Measurements from ENCODE around the gene IL16. TPM values are rescaled to one million over a fixed set of nuclear protein-coding genes. Genes with fewer than 3 reads are reported as not detected.

The IL16 gene
- total and polyA plus RNA-seq, 11 donors = 1.2 to 21.6 (median 3.7) TPM

DNA sequence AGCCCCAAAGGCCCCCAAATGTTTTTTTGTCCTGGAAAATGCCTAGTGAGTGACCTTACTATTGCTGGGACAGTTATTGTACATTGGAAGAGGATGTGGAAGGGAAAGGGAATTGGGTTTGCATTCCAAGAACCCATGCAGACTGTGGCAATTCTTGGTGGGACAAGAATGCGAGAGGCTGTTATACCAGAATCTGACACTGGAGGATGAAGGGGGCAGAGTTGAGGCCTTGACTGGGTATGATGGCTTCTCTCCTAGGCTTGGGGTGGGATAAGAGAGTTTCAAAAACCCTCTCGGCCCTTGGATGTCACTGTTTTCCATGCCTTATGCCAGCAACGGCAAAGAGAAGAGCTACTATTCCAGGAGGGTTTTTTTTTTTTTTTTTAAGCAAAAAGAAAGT is 25.3 kb downstream of the IL16 start:
- DNase-seq (no peak), ATAC-seq (no peak)
- Histone ChIP-seq H3K27ac (peak overlapping the region in 4 of 12 donors; percentile 7 to 45 (median 33)), H3K36me3 (peaks cover 0 to 6% (median 0%) of the 10 kb centered on the region in 9 donors), H3K27me3 (peaks cover 0 to 10% (median 0%) of the 10 kb centered on the region in 9 donors), H3K9me3 (no peaks in the 10 kb centered on the region), H3K4me3 (no peak overlapping the region), H3K4me1 (peaks cover 0 to 39% (median 14%) of the 10 kb centered on the region in 12 donors)
- intact Hi-C loops (cut with DNase I) = loop anchor here in 2 of 10 donors (5.0 to 10.0 kb wide), 2 partner anchors 57 to 60 kb away; no protein-coding TSS in a partner anchor
- TF ChIP-seq POLR2A (IDR thresholded peaks at IDR 0.05) = no peak
- TF ChIP-seq, protein P1, sequence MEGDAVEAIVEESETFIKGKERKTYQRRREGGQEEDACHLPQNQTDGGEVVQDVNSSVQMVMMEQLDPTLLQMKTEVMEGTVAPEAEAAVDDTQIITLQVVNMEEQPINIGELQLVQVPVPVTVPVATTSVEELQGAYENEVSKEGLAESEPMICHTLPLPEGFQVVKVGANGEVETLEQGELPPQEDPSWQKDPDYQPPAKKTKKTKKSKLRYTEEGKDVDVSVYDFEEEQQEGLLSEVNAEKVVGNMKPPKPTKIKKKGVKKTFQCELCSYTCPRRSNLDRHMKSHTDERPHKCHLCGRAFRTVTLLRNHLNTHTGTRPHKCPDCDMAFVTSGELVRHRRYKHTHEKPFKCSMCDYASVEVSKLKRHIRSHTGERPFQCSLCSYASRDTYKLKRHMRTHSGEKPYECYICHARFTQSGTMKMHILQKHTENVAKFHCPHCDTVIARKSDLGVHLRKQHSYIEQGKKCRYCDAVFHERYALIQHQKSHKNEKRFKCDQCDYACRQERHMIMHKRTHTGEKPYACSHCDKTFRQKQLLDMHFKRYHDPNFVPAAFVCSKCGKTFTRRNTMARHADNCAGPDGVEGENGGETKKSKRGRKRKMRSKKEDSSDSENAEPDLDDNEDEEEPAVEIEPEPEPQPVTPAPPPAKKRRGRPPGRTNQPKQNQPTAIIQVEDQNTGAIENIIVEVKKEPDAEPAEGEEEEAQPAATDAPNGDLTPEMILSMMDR (IDR thresholded peaks at IDR 0.05) = no peak
- 78 to 88% (median 87%) methylated on average over 3 of the region's 3 CpGs for WGBS, 4 donors

- 66 to 79% (median 73%) methylated on average over 2 of the region's 2 CpGs for WGBS, 4 donors
- intact Hi-C loops (cut with DNase I) = loop anchor here in 2 of 10 donors (5.0 to 10.0 kb wide), 2 partner anchors 59 to 61 kb away; no protein-coding TSS in a partner anchor
- Histone ChIP-seq H3K9me3 (no peaks in the 10 kb centered on the region), H3K4me3 (no peak overlapping the region), H3K27me3 (peaks cover 0 to 10% (median 0%) of the 10 kb centered on the region in 9 donors), H3K27ac (peak overlapping the region in 7 of 12 donors; percentile 17 to 78 (median 46)), H3K36me3 (peaks cover 0 to 6% (median 0%) of the 10 kb centered on the region in 9 donors), H3K4me1 (peaks cover 0 to 39% (median 14%) of the 10 kb centered on the region in 12 donors)
- DNase-seq (no peak), ATAC-seq (no peak)
- TF ChIP-seq, protein P1 (IDR thresholded peaks at IDR 0.05) = no peak
- TF ChIP-seq POLR2A (IDR thresholded peaks at IDR 0.05) = no peak
Measured at GRCh38 chr15:81223346-81223971, 26.8 kb downstream of the IL16 start.

DNA sequence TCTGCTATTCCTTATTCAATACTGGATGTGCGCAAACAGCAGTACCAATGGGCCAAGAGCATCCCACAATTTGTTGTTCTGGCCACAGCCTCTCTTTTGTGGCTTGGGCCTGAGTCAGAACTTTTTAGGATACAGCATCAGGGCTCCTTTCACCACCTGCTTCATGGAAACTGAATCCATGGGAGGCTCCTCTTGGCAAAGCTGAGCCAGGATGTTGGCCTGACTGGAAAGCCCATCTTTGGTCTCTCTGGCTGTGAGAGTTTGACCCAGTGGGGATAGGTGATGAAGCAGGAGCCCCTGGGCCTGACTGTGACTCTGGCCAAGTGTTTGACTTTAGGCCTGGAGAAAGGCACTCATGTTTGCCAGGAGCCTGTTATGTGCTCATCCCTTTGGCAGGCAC is 27.6 kb downstream of the IL16 start:
- TF ChIP-seq POLR2A (IDR thresholded peaks at IDR 0.05) = no peak
- TF ChIP-seq, protein P1 (IDR thresholded peaks at IDR 0.05) = no peak
- ATAC-seq (peak; percentile 37 to 69 (median 63)), DNase-seq (peak in 4 of 5 donors; percentile 41 to 52 (median 48))
- H3K4me1 ChIP-seq = peaks cover 0 to 39% (median 14%) of the 10 kb centered on the region in 12 donors
- WGBS, 4 donors = 89 to 98% (median 96%) methylated on average over 1 of the region's 1 CpG
- peaks cover 0 to 8% (median 0%) of the 10 kb centered on the region in 9 donors for H3K27me3 ChIP-seq
- H3K9me3 ChIP-seq = no peaks in the 10 kb centered on the region
- H3K4me3 ChIP-seq = no peak overlapping the region
- H3K27ac ChIP-seq = peak overlapping the region in 11 of 12 donors; percentile 23 to 85 (median 59)
- H3K36me3 ChIP-seq = peaks cover 0 to 6% (median 0%) of the 10 kb centered on the region in 9 donors
- intact Hi-C loops (cut with DNase I) = loop anchor here in 2 of 10 donors (5.0 to 10.0 kb wide), 2 partner anchors 59 to 62 kb away; no protein-coding TSS in a partner anchor

DNA sequence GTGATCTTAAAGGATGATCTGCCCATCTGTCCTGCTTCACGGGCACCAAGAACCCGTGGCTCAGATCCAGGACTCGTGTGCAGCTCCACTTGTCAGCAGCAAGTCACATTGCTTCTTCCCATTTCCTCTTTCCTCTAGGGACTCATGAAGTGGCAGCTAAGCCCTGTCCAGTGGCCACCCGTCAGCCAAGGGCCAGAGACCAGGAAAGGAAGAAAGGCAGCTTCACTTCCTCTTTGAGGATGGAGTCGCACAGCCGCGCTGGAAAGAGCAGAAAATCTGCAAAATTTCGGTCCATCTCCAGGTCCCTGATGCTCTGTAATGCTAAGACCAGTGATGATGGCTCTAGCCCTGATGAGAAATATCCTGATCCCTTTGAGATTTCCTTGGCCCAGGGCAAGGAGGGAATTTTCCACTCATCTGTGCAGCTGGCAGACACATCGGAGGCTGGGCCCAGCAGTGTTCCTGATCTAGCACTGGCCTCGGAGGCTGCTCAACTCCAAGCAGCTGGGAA is 28.5 kb downstream of the IL16 start:
- Histone ChIP-seq H3K36me3 (peaks cover 0 to 6% (median 0%) of the 10 kb centered on the region in 9 donors), H3K27ac (peak overlapping the region; percentile 23 to 85 (median 58)), H3K27me3 (no peaks in the 10 kb centered on the region), H3K4me3 (no peak overlapping the region), H3K9me3 (no peaks in the 10 kb centered on the region), H3K4me1 (peaks cover 0 to 49% (median 16%) of the 10 kb centered on the region in 12 donors)
- DNase-seq (peak; percentile 55 to 80 (median 65)), ATAC-seq (peak; percentile 66 to 78 (median 76))
- WGBS, 4 donors = 62 to 77% (median 67%) methylated on average over 10 of the region's 10 CpGs
- TF ChIP-seq POLR2A (IDR thresholded peaks at IDR 0.05) = no peak
- TF ChIP-seq, protein P1 (IDR thresholded peaks at IDR 0.05) = no peak
- intact Hi-C loops (cut with DNase I) = loop anchor here in 3 of 10 donors (5.0 to 10.0 kb wide), 3 partner anchors 33 to 60 kb away; no protein-coding TSS in a partner anchor
